Stimulated activated CD4-positive, alpha-beta T cell treated with anti-CD3 and anti-CD28 coated beads, Interleukin-12 subunit alpha, Interleukin-12 subunit beta, amount 100 ng/mL, for 24 hours (primary cell): Measurements from ENCODE around the gene SLC17A3.

Source experiments
- DNase-seq, 2 experiments: peaks; one replicate each; pipeline ENCODE4 v3.0.0-alpha.2; 2020; ENCODE audit warnings: low read depth in 2 of 2

The SLC17A3 gene

DNA sequence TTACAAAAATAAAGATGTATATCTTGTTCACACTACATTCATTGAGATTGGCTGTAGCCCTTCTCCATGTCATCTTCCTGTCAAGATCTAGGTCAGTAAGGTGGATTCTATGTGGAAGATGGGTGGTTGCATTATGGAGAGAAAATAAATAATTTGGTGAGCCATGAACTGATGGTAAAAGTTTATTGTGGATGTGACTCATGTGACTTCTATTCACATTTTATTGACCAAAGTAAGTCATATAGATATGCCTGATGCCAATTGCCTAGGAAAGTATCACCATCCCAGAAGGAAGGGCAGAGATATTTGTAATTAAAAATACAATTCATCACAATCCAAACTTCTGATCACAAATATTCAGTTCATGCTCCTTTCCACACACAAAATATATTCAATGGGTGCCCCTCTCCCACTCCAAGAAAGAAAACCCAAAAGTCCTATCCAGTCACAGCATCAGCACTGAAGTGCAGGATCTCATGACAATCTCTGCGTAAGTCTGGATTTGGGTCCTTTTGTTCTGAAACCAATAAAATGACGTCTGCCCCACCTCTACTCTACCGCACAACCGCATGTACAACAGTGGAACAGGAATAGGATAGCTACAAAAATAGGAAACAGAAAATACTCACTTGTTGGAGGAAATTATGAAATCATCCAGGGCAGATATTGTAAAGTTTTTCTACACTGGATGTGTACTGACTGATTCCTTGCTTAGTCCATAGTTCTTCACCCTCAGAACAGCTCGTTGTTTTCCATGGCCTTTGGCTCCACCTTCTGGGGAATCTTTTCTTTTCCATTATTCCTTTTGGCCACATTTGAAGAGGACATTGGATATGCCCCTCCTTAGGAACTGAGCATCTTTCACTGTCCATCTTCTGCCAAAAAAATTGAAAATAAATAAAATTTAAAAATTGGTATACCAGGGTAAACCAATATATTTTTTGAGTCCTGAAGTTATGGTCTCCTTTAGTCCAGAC lies 16.1 kb upstream of the SLC17A3 start:
- no peak for DNase-seq

DNA sequence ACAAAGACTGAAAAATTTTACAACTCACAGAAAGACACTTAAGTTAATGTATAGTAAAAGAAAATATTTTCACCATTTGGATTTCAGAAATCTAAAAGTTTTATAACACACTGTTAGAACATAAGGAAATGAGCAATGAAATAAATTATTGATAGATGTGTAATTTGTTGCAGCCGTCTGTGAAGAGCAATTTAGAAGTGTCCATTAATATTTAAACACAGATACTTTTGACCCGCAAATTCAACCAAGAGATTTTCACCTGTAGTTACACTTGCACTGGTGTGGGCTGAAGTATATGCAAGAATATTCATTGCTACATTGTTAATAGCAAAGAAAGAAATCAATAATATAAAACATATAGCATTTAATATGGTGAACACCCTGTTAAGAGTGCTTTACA lies 14.6 kb upstream of the SLC17A3 start:
- no peak for DNase-seq

DNA sequence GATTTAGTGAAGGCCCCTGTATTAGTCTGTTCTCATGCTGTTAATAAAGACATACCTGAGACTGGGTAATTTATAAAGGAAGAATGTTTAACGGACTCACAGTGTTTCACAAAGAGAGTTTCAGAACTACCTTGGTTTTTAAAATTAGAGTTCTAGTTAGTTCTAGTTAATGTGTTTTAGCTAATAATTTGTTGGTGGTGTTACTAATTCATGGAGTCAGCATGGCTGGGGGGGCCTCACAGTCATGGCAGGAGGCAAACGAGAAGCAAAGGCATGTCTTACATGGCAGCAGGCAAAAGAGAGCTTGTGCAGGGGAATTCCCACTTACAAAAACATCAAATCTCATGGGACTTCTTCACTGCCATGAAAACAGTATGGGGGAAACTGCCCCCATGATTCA lies 12.0 kb upstream of the SLC17A3 start:
- no peak for DNase-seq

DNA sequence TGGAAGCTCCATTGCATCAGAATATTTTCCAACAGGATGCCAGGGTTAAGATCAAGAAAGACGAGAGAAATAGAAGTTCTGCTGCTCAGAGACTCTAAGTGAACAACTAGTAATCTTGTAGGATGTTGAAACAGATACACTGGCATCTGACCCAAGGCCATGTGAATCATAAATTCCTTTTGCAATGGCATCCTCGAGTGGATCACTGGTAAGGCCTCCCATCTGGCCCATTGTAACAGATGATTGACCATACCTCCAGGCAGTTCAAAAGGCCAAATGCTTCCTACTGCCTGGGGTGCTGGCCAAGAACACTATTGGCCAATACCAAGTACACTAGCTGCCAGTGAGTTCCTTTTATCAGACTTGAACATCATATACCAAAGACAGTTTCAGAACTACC lies 9.9 kb upstream of the SLC17A3 start:
- no peak for DNase-seq

DNA sequence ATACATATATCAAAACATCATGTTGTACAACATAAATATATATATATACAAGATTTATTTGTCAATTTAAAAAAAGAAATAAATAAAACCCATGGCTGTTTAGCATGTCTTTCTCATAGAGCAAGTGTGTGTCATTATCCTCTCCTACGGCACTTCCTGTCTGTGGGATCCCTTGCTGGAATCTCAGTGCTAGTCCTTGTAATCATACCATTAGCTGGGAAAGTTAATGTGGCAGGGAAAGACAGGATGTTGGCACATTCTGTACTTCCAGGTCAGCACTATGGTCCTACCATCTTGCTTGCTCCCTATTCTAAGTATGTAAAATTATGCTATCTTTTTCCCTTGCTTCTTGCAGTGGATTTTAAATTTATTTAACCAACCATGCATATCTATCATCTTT lies 9.5 kb upstream of the SLC17A3 start:
- no peak for DNase-seq

DNA sequence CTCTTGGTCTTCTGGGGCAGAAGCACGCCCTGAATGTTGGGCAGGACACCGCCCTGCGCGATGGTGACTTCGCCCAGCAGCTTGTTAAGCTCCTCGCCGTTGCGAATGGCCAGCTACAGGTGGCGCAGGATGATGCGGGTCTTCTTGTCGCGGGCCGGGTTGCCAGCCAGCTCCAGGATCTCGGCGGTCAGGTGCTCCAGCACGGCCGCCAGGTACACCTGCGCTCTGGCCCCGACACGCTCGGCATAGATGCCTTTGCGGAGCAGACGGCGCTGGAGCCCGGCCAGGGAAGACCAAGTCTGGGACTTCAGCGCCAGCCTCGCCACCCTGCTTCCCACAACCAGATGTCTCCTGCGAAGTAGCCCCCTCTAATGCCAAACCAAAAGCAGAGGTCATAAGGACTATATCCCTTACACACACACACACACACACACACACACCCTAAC lies 8.0 kb upstream of the SLC17A3 start:
- peak in 1 of 2 experiments; percentile 3 for DNase-seq

DNA sequence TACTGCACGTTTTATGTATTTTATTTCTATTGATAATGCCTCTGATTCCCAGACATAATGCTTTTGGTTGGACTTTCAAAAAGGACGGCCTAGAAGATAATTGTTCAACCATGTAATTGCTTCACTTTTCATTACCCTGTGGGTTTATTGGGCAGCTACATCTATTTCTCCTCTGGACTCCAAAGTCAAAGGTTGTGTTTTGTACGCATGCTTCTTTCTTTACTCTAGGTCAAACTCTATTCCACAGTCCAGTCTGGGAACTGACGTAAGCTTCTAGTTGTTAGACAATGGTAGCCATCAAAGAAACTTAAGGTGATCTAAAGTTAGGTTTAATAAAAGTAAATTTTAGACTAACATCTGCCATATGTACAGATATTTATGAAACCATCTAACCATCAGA lies 6.6 kb upstream of the SLC17A3 start:
- DNase-seq, result no peak

DNA sequence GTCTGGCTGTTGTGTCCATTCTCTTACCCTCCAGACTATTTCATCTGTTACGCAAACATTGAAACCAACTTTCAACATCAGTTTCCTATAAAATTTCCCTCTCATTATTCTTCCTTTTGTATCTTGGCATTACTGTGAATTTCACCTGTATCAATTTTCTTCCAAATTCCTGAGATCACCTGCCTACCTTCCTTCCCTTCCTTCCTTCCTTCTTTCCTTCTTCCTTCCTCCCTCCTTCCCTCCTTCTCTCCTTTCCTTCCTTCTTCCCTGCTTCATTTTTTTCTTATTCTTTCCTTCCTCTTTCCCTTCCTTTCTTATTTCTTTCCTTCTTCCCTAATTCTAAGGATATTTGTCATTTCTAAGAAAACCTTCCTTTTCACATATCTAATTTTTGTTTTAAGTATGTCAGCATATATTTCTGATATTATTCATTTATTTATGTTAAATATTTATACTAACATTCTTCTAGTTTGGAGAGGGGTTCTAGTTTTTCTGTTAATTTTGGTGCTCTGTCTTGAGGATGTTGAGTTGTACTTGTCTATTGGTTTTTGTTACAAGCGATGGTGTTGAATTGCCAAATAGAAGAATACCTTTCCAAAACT lies 4.8 kb upstream of the SLC17A3 start:
- DNase-seq, result no peak

DNA sequence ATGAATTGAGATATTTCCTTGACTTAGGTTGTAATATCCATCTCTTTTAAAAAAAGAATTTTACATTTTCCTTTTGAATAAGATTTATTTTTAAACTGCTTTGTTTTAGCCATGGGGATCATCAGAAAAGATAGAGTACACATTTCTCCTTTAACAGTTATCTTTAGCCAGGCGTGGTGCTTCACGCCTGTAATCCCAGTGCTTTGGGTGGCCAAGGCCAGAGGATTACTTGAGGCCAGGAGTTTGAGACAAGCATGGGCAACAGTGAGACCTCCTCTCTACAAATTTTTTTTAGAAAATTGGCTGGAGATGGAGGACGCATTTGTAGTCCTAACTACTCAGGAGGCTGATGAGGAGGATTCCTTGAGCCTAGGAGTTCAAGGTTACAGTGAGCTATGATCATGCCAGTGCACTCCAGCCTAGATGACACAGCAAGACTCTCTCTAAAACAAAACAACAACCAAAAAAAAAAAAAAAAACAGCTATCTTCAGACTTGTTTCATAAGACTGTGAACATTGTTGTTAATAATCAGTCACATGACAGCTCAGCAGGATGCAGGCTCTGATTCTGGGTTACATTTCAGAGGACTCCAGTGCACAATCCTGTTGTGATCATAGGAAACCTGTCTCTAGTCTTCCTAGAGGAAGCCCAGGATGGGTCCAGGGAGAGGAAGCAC lies 2.0 kb upstream of the SLC17A3 start:
- no peak for DNase-seq

DNA sequence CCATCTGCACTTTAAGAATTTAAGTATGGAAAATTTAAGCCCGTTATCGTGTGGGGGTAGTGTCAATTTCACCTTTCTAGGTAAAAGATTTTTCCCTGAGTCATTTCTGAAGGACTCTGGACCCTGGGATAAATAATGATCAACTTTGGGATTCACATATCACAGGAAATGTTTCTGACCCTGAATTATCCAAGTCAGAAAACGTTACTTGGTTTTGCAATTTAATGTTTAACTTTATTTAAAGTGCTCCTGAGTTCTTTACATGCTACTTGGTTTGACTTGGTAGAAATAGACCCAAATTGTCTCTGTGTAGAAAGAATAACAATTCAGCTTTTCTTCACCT lies 1.5 kb upstream of the SLC17A3 start:
- no peak for DNase-seq

DNA sequence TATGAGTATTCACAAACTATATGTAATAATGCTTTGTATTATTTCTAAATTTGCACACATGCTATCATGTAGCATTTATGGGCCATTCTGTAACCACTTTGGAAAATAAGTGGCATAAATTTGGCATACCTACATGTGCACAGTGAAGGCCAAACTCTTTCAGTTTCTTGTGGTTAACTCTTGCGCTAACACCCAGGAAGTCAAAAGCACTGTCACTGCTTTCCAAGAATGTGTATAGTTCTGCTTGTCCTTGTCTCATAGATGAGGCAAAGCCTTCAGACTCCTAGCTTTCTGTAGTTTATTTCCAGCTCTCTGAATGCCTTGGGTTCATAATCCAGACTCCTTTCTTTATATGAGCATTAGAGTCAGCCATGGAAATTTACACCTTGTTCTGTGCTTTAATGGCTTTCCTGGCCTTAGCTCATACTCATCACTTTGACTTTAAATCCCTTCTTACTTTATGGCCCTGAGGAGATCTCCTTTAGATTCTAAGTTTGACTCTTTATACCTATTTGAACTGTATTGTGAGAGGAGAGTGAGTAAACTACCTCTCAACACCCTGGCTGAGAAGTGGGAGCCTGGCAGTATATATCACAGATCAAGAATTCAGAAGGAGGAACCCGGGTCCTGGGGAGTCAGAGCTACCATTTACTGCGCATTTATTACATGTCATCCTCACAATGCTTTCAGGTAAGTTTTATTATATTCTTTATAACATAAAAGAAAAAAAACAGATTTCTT lies 949 bp upstream of the SLC17A3 start:
- DNase-seq, result no peak

DNA sequence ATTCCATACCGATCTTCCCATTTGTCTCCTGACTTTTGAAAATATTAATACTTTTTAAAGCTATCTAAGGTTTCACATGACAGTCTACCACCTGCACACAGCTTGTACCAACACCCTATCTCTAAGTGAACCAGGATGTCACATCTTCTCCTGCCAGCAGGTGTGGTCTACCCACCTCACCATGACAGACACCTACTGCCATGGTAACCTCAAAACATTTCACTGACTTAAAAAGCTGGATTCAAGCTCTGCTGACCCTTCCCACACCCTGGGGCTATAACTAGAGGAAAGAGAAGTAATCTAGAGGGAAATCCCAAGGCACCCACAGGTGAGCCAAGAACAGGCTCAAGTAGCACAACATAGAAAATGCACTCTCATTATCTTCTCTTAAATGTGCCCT lies 1.2 kb downstream of the SLC17A3 start:
- no peak for DNase-seq

DNA sequence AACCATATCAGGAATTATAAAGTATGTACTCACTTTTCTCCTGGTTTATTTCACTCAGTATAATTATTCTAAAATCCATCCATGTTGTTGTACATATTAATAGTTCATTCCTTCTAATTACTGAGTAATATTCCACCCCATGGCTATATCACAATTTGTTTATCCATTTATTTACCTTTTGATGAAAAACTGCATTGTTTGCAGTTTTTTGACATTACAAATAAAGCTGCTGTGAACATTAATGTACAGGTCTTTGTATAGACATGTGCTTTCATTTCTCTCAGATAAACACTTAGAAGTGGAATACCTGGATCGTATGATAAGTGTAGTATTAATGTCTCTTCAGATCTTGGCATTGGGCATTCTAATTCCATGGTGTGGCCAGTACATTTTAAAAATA lies 4.2 kb downstream of the SLC17A3 start:
- no peak for DNase-seq

DNA sequence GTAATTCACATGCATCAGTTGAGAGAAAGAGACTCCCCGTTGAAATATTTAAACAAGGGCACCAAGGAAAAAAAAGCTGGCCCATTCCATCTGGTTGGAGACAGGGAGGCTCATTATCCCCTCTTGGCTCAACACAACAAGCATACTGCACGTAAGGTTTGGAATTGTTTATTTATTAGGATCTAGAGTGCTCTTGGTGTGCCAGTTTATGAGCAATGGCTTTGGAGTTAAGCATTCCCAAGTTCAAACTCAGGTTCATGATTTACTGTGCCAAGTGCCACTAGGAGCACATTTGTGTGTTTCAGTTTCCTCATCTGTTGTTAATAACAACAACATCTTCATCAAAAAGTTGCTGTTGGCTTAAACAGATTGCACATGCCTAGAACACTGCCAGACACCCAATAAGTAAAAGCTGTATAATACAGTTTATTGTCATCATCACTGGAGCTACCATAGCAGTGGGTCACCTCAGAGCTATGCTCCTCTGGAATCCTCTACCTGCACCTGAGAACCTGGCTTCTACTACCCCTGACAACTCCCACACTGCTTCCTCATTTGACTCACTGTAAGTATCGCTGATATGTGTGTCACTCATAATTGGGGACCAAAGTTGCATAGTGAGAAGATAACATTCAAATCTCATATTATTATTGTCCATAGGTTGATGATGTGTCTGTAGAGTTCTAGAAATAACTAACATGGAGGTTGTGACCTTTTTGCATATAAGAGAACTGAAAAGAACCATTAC lies 5.4 kb downstream of the SLC17A3 start:
- DNase-seq, result no peak

DNA sequence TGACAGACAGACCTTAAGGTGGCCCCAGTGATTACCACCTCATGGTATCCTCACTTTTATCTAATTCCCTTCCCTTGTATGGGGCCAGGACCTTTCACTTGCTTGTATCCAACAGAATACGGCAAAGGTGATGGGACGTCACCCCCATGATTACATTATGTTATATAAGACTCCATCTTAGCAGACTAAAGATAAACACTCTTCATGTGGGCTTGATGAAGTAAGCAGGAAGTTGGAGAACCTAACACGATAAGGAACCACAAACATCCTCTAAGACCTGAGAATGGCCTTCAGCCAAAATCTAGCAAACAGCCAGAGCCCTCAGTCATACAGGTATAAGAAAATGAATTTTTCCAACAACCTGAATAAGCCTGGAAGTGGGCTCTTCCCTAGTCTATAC lies 8.0 kb downstream of the SLC17A3 start:
- no peak for DNase-seq

DNA sequence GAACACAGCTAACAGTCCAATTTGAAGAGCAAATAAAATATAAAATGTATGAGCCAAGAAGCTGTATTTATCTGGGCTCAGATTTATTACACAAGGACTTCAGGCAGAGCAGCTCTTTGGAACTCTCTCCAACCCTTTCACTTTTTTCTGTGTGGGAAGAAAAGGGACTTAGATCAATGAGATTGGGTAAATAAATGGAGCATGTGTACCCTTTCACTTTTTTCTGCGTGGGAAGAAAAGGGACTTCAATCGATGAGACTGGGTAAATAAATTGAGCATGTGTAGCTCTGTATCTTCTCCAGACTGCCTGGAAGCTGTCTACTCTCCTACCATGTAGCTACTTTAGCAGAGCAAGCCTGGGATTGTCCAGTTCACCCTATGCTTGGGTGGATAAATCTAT lies 10.7 kb downstream of the SLC17A3 start:
- no peak for DNase-seq

DNA sequence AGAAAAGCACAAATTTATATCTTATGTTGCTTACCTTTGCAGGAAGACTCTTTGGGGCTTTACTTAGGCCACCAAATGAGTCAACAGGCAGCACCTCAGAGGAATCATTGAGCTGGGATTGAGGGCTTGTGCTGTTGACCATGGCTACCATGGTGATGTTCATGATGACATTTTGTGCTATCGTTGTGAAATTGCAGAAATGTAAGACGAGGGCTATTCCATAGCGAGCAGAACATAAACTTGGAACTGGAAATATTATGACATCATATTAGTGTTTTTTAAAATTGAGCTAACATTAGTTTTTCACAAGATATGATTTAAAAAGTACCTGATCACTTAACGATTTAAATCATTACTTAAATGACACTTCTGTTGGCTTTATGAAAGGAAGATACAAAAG lies 11.8 kb downstream of the SLC17A3 start:
- DNase-seq, result no peak

DNA sequence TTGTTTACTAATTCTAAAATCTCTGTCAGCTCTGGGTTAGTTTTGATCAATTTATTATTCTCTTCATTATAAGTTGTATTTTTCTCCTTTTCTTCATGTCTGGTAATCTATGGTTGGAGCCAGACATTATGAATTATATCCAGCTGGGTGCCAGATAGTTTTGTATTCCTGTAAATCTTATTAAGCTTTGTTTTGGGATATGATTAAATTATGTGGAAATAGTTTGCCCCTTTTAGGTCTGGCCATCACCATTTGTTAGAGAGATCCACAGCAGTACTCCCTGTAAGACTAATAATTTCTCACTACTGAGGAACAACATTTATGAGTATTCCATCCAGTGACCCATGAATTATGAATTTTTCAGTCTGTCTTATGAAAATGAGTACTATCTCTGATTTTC lies 21.3 kb downstream of the SLC17A3 start:
- DNase-seq, result no peak

DNA sequence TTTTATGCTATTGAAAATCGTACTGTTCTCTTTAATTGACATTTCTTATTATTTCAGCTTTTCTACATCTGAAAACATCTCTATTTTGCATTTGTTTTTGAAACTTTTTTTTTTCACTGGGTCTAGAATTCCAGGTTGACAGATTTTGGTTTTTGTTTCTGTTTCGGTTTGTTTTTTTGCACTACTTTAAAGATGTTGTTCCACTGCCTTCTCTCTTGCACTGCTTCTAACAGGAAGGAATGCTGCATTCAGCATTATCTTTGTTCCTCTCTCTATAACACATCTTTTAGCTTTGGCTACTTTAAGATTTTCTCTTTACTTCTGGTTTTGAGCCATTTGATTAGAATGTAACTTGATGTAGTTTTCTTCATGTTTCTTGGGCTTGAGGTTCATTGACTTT lies 22.1 kb downstream of the SLC17A3 start:
- no peak for DNase-seq

DNA sequence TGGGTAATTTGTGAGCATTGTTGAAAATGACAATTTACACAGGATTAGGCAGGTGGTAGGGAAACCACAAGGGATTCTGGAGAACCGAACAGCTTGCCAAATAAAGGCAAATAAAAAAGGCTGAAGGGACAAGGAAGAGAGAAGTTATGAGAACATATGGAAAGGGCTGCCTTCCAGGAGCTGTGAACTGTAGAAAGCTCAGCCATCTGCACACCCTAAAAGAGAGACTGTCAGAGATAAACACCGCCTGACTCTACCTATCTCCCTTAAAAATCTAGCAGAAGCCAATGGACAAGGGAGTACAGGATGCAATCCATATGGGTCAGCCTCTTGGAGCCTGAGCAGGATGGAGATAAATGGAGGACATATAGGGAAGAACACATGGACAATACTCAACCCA lies 29.5 kb downstream of the SLC17A3 start:
- DNase-seq, result no peak

DNA sequence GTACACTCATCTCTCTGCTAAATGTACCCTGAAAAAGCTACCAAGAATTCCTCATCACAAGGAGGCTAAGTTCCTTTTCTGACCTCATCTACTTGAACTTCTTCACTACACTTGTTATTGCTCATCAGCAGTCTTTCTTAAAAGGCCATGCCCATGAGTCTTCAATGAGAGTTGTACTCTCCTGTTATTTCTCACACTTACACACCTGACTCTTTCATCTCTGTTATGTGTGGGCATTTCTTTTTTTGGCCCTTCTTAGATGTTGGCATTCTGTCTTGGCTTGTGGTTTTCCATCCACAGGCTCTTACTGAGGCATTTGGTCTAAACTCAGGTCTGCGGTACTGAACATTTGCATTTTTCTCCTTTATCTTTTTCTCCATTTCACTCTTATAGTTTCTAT lies 31.5 kb downstream of the SLC17A3 start:
- DNase-seq, result no peak
